Measurements from ENCODE around the gene SDC3.
A peak's percentile ranks its signal among the peaks of the same experiment; 100 is the strongest.
"Not testable (repeated sequence)": the region's sequence is repeated elsewhere in the genome, so short reads cannot be mapped to it uniquely, and the experiment has no call there.

The SDC3 gene

GRCh38 chr1:30879940-30880677, 28.4 kb downstream of the SDC3 start:
- Histone ChIP-seq H3K4me3 (no peak overlapping the region), H3K27ac (peak overlapping the region in 1 of 21 experiments; percentile 25)

GRCh38 chr1:30879126-30879786, 29.3 kb downstream of the SDC3 start:
- Histone ChIP-seq H3K4me3 (no peak overlapping the region), H3K27ac (peak overlapping the region in 3 of 21 experiments; percentile 5 to 26 (median 25))

GRCh38 chr1:30878559-30878958, 30.0 kb downstream of the SDC3 start:
- H3K27ac ChIP-seq, result peak overlapping the region in 1 of 21 experiments; percentile 5
- H3K4me3 ChIP-seq, result no peak overlapping the region

GRCh38 chr1:30878016-30878415, 30.5 kb downstream of the SDC3 start:
- peak overlapping the region in 3 of 21 experiments; percentile 15 to 54 (median 37) for H3K27ac ChIP-seq

GRCh38 chr1:30877205-30877912, 31.2 kb downstream of the SDC3 start:
- peak overlapping the region in 6 of 21 experiments; percentile 15 to 55 (median 36) for H3K27ac ChIP-seq
- H3K4me3 ChIP-seq, result no peak overlapping the region

More at GRCh38 chr1:30878016-30878415, 30.5 kb downstream of the SDC3 start:
- no peak overlapping the region for H3K4me3 ChIP-seq

GRCh38 chr1:30876451-30877204, 31.9 kb downstream of the SDC3 start:
- peak overlapping the region in 3 of 21 experiments; percentile 16 to 36 (median 27) for H3K27ac ChIP-seq
- H3K4me3 ChIP-seq, result no peak overlapping the region

- Histone ChIP-seq H3K4me3 (no peak overlapping the region), H3K27ac (no peak overlapping the region)
These were observed 32.6 kb downstream of the SDC3 start for GRCh38 chr1:30875916-30876315.

- Histone ChIP-seq H3K4me3 (no peak overlapping the region), H3K27ac (no peak overlapping the region)
These were observed 33.4 kb downstream of the SDC3 start for GRCh38 chr1:30875197-30875596.

- H3K27ac ChIP-seq, result no peak overlapping the region
- H3K4me3 ChIP-seq, result no peak overlapping the region
These were observed 34.4 kb downstream of the SDC3 start for GRCh38 chr1:30874176-30874575.

- no peak overlapping the region for H3K4me3 ChIP-seq
- no peak overlapping the region for H3K27ac ChIP-seq
These were observed 35.7 kb downstream of the SDC3 start for GRCh38 chr1:30872948-30873263.

- H3K4me3 ChIP-seq, result no peak overlapping the region
These were observed 36.3 kb downstream of the SDC3 start for GRCh38 chr1:30872033-30872947.

GRCh38 chr1:30871276-30871871, 37.2 kb downstream of the SDC3 start:
- H3K4me3 ChIP-seq, result no peak overlapping the region
- no peak overlapping the region for H3K27ac ChIP-seq

More at GRCh38 chr1:30872033-30872947, 36.3 kb downstream of the SDC3 start:
- no peak overlapping the region for H3K27ac ChIP-seq

GRCh38 chr1:30870656-30871055, 37.9 kb downstream of the SDC3 start:
- no peak overlapping the region for H3K27ac ChIP-seq
- no peak overlapping the region for H3K4me3 ChIP-seq

GRCh38 chr1:30870035-30870434, 38.5 kb downstream of the SDC3 start:
- Histone ChIP-seq H3K27ac (no peak overlapping the region), H3K4me3 (no peak overlapping the region)

- no peak overlapping the region for H3K27ac ChIP-seq
These were observed 39.6 kb downstream of the SDC3 start for GRCh38 chr1:30868833-30869435.

GRCh38 chr1:30868057-30868456, 40.5 kb downstream of the SDC3 start:
- H3K27ac ChIP-seq, H3K4me3 ChIP-seq: not testable (repeated sequence)

More at GRCh38 chr1:30868833-30869435, 39.6 kb downstream of the SDC3 start:
- no peak overlapping the region for H3K4me3 ChIP-seq

- Histone ChIP-seq H3K4me3 (no peak overlapping the region), H3K27ac (no peak overlapping the region)
These were observed 41.0 kb downstream of the SDC3 start for GRCh38 chr1:30867537-30867936.

- Histone ChIP-seq H3K27ac (no peak overlapping the region), H3K4me3 (no peak overlapping the region)
These were observed 42.0 kb downstream of the SDC3 start for GRCh38 chr1:30866594-30866993.

Measured in skin epidermis (tissue), 12 donors.